UCSD-AML1 (cell line): ENCODE results near the gene ZP2.
"Not testable (repeated sequence)": the region's sequence is repeated elsewhere in the genome, so short reads cannot be mapped to it uniquely, and the experiment has no call there.

Experiments
- DNase-seq: peaks from one replicate; lab custom pipeline; 2025; ENCODE audit not compliant: unreplicated experiment; lab: John Stamatoyannopoulos, UW

The ZP2 gene

DNA sequence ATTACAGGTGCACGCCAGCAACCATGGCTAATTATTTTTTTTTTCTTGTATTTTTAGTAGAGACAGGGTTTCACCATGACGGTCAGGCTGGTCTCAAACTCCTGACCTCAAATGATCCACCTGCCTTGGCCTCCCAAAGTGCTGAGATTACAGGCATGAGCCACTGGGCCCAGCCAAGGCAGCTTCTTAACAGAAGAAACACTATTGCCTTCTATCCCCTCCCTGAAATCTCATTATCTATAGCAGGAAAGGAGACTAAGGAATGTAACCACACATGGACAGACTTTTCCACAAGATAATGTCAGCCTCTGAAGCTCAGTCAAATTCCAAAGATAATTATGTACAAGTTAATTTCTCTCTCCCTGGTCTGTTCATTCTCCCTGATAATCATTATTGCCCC is 5.7 kb upstream of the ZP2 start:
- DNase-seq = no peak

DNA sequence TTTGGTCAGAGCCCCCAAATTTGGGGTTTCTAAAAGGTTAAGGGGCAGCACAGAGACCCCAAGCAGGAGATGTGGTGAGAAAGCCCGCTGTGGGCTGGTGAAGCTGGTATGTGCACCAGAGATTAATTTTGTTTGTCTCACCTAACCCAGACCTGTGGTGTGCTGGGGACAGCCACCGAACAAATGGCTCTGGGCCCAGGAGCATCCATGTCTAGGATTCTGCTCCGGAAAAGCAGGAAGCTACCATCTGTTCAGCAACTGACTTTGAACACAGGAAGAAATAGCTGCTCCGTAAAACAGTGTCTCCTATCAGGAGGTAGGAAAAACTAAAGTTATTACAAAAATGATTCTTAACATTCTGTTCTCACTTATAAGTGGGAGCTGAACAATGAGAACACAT is 2.7 kb upstream of the ZP2 start:
- no peak for DNase-seq

DNA sequence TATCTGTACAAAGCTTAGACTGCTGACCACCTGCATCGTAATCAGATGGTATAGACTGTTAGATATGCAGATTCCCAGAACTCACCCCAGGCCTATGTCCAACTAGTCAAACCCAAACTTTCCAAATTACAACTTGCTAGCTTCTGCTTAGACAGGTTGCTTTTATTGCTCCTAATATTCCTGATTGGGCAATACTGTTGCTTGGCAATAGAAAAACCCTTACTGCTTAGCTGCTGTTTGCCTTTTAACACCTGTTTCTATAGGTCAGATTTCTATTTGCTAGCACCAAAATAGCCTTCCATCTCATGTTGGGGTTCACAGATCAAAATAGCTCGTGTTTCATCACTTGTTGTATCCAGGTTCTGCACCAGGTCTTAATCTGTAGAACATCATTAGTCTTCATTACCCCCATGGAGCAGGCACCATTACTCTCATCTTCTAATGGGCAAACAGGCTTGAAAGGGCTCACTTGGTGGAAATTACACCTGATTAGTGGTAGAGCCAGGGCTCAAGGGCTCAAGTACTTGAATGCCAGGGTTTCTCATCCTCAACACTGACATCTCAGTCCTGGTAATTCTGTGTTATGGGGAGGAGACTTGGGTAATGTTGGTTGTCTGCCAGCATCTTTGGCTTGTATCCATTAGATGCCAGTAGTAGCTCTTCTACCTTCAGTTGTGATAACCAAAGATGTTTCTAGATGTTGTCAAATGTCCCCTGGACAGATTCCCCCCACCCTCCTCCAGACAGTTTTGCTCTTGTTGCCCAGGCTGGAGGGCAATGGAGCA is 2.7 kb downstream of the ZP2 start:
- DNase-seq = no peak

DNA sequence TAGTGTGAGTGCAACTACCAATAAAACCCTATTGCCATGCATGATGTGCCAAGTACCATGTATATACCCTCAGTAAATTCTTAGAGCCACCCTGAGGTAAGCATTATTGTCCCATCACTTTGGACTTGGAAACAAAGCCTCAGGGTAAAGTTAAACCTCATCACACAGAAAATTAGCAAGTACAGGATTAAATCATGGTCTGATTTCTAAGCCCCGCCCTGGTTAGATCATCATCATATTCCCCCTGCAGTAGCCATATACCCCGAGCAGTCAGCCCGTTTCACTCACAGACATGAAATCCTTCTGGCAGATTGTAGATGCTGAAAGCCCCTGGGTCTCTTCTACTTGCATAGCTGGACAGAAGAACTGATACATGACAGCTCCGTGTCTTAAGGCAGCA is 4.8 kb downstream of the ZP2 start:
- no peak for DNase-seq

DNA sequence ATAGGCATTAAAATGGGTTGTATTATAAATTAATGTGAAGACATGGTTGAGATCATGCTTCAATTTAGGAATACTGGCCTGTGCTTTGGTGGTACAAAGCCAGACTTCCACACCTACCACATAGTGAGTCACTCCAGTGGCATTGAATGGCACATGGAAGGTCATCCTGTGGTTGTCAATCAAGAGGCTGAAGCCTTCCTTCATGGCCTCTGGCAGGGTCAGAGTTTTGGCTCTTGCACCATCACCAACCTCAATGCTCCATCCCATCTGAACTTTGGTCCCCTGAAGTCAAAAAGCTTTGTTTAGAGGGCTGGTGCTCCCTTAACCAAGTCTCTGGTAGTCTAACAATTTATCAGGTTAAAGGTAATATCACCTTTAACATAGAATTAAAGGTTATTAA is 6.1 kb downstream of the ZP2 start:
- no peak for DNase-seq

DNA sequence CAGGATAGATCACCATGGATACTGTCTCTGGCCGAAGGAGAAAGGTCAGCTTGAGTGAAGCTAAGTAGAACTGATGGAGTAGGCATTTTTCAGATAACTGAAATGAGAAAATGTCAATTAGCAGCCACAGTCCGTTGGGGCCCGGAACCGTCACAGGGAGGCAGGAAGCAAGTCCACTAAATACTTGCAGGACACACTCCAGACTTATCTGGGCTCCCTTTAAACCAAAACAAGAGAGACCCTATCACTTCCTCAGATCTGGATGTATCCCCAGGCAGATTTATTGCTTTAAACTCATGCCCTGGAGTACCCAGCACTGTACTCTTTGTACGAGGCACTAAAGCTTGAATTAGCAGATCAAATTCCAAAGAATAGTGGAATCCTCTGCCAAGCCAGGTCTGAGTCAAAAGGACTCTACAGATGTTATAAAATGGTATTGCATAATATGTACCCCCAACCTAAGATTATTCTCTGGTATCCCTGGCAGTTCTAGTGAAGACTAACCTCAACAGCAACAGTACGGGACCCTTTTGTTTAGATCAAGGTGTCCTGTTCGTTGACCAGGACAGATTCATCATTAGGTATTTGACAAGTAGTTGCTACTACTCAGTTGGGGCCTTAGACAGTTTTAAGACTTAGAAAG is 8.1 kb downstream of the ZP2 start:
- no peak for DNase-seq

DNA sequence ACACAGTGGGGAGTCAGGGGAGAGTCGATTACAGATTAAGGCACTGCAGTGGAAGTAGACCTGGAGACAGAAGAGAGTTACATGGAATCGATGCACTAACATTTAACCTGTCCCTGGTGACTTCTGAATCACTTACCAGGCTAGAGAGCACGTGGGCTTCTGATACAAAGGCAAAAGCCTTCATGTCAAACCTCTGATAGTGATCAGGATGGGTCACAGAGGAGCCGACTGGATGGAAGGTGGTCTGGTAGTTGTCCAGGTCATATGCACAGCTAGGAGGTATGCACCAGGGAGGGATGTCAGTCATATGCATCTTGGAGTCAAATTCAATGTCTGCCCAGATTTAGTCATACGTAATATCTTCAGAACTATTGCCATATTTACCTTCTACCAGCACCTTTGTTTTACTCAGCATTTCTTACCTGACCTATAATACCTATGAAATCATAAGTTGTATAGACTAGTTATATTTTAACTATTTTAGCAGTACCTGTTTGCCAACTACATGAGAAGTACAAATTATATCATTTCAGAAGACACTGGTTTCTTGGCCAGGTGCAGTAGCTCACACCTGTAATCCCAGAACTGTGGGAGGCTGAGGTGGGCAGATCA is 11.7 kb downstream of the ZP2 start:
- DNase-seq = no peak

DNA sequence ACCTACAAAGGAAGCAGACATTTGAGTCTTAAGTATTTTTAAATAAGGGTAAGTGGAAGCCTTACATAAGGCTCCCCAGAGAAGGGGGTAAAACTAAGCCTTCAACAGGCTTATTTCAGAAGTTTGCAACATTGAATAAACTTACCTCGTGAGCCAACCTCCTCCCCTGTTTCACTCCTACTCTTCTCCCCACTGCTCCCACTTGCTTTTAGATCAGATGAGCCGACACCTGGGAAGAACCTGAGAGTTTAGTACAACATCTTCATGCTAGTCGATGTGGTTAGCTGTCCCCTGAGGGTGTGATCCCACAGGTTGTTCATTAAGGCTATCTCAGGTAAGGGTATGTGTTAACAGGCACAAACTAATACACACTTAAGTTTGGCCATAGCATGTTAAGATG is 13.8 kb downstream of the ZP2 start:
- DNase-seq = no peak

DNA sequence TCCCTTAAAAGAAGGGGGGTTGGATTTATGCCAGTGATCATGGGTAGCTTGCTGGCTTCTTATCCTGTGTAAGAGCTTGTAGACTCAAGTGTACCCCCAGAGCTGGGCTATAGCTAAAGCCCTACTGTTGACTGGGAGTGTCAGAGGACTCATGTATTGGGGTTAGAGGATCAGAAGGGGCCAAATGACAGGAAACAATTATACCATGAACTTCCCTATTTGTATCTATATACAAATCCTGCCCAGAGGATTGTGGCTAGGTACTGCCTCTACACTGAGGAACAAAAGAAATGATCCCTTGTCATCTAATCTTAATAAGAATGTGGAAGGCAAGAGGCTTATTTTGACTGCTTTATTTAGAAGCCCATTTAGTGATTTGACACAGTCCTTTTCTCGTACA is 14.3 kb downstream of the ZP2 start:
- DNase-seq = no peak

DNA sequence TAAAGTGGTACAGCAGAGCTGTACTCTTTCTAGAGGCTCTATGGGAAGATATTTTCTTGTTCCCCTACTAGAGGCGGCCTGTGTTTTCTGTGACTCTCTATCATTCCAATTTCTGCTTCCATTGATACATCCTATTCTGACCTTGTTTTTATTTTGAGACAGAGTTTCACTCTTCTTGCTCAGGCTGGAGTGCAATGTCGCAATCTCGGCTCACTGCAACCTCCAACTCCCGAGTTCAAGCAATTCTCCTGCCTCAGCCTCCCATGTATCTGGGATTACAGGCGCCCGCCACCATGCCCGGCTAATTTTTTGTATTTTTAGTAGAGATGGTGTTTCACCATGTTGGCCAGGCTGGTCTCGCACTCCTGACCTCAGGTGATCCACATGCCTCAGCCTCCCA is 16.0 kb downstream of the ZP2 start:
- DNase-seq = not testable (repeated sequence)

DNA sequence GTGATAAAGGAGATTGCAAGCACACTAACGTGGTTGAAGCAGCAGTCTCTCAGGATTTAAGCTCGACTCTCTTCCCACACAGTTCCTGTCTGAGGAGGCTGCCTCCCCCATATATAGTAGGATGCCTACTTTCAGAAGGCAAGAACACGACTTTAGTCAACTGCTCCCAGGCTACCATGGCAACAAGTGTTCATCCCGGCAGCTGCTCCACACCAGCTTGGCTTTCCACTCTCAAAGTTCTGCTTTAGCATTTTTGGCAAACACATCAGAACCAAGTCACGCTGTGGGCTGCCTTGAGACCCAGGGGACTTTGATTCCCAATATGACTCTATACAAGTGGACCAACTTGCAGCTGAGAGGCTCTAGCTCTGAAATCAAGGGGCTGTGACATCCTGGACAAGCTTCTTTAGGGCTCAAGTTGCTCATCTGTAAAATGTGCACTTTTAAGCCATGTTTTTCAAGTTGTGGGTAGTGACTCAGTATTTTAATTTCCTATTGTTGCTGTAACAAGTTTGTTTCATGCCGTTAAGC is 16.5 kb downstream of the ZP2 start:
- DNase-seq = no peak

DNA sequence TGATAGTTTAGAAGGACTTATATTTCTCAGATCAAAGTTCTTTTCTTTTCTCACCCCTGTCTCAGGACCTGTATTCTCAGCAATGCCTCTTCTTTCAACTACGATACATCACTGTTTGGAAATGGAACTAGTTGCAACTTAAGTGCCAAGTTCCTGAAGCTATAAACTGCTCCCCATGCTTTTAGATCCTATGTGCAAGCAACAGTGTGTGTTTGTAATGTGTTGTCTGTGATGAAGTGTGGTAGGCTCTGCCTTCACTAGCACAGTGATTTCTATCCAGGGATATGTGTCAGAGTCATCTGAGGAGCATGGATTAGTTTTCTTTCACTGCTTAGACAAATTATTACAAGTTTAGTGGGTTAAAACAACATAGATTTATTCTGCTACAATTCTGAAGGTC is 18.4 kb downstream of the ZP2 start:
- DNase-seq = no peak

DNA sequence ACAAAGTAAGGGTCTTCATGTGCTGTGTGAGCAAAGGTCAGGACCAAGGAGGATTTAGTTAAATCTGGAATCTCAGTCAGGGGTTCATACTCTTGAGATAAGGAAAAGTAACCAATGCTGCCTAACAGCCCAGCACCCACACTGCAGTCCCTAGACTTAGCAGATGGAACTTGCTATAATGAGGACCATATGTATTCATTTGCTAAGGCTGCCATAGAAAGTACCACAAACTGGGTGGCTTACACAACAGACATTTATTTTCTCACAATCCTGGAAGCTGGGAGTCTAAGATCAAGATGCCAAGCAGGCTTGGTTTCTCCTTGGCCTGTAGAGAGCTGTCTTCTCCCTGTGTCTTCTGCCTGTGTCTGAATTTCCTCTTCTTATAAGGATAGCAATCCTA is 20.8 kb downstream of the ZP2 start:
- DNase-seq = no peak

DNA sequence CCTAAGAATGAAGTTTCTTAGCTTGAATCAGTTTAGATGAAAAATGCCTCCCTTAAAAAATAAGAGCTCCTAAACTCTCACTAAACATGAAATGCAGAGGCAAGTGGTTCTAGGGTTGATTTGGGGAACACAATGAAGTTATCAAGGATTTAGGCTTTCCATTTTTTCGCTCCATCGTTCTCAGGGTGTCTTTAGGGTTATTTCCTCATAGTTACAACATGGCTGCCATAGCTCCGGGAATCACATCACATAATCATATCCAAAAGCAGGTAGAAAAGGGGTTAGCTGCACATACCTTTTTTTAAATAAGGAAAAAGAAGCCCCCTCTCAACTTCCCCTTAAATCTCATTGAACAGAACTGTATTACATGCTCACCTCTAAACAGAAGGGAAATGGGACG is 21.4 kb downstream of the ZP2 start:
- DNase-seq = no peak

DNA sequence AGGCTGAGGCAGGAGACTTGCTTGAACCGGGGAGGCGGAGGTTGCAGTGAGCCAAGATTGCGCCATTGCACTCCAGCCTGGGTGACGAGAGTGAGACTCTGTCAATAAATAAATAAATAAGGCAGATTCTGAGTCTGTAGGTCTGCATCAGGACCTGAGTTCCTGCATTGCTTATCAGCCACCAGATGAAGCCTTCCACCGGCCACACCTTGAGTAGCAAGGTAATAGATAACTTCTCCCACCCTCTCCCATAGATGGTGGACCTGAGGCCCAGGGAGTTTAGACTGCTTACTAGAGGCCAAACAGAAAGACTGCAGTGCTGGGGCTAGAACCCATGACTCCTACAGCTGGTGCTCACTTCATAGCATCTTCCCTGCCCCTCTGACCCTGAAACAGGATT is 22.1 kb downstream of the ZP2 start:
- DNase-seq = no peak

DNA sequence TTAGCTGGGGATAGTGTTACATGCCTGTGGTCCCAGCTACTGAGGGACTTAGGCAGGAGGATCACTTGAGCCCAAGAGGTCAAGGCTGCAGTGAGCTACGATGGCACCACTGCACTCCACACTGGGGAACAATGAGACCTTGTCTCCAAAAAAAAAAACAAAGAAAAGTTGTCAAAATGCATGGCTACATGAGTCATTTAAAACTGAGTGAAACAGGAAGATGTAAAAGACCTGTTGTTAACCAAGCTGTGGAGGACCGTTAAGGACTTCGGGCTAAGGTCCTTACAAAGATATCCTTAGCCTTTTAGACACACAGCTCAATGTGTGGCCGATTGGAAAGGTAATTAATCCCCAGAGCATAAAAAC is 25.1 kb downstream of the ZP2 start:
- DNase-seq = no peak

DNA sequence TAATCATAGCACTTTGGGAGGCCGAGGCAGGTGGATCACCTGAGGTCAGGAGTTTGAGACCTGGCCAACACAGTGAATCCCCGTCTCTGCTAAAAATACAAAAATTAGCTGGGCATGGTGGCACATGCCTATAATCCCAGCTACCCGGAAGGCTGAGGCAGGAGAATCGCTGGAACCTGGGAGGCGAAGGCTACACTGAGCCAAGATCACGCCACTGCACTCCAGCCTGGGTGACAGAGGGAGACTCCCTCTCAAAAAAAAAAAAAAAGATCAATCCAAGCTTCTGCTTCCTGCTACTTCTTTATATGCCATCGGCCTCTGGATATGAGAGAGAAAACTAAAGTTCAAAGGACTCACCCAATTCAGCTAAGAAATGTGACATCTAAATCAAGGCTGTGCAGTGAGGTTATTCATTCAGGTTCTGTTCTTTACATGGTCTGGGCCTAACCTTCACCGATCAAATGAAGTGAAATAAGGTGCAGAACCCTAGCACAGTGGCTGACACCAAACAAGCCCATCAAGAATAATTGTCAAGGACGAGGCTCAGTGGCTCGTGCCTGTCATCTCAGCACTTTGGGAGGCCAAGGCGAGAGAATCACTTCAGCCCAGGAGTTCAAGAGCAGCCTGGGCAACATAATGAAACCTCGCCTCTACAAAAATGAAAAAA is 25.6 kb downstream of the ZP2 start:
- DNase-seq = no peak

DNA sequence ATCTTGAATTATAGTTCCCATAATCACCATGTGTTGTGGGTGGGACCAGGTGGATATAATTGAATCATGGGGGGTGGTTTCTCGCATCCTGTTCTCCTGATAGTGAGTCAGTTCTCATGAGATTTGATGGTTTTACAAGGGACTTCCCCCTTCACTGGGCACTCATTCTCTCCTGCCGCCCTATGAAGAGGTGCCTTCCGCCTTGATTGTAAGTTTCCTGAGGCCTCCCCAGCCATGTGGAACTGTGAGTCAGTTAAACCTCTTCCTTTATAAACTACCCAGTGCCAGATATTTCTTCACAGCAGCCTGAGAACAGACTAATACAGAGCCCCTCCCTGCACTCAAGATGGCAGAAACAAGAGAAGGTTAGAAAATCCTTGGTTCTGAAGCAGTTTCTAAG is 26.5 kb downstream of the ZP2 start:
- no peak for DNase-seq

DNA sequence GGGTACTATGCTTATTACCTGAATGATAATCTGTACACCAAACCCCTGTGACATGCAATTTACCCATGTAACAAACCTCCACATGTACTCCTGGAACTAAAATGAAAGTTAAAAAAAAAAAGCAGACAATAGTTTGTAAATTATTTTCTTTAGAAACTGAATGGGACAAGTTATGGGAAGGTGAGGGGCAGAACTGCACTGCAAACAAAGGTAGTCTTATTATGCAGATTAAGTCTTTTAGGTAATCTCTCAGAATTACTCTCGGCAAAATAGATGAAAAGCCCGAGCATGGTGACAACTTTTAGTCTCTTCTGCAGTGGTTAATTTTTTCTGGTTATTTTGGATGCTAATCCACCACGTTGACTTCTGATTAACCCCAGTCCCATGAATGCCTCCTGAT is 27.4 kb downstream of the ZP2 start:
- no peak for DNase-seq

DNA sequence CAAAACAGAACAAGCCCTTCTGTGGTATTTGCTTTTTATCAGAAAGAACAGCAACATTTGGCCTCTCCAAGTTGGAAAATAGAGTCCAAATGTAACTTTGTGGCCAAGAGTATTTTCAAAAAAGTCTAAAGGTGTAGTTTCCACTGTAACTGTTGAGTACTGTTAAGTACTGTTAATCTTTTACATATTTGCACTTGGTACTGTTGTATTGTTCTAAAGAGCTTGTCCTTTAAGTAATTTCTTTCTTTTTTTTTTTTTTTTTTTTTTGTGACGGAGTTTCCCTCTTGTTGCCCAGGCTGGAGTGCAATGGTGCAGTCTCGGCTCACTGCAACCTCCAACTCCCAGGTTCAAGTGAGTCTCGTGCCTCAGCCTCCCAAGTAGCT is 31.4 kb downstream of the ZP2 start:
- no peak for DNase-seq

DNA sequence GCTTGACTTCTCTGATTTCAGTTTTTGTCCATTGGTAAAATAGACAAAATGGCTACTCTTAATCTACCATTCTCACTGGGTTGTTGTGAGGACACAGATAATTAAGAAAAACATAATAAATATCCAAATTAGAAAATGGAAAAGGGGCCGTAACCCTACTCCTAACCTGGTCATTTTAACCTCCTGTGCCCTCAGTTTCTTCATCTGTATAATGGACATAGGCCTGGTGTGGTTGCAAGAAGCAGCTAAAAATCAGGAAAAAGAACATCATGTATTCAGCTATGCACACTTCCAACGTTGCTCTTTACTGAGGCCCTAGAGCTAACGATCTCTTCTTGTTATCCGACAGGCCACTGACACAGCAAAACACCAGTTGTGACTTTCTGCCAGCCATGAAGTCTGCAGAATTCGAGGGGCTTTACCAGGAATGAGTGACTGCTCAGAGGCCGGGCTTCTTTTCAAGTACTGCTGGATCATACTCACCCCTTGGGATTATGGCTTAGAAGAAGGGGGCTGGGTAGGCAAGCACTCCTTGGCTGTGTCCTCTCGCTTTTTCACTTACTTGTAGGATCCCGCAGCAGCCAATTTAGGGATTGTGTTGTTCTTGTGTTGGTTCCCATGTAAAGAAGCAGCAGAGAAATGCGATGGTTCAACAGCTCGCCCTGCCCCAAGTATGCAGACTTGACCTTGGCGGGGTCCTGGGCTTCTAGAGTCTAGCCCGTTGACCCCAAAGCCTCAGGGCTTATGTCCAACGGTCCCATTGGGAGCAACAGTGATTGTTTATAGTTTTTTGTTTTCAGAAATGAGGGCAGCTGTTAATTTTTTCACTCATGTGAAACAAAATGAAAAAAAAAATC is 32.0 kb downstream of the ZP2 start:
- no peak for DNase-seq
